ENCODE results near the gene ANP32D.
"Not testable (repeated sequence)": the region's sequence is repeated elsewhere in the genome, so short reads cannot be mapped to it uniquely, and the experiment has no call there.

GRCh38 chr12:48452961-48453360 is 19.4 kb upstream of the ANP32D start:
- TF ChIP-seq, protein P1, sequence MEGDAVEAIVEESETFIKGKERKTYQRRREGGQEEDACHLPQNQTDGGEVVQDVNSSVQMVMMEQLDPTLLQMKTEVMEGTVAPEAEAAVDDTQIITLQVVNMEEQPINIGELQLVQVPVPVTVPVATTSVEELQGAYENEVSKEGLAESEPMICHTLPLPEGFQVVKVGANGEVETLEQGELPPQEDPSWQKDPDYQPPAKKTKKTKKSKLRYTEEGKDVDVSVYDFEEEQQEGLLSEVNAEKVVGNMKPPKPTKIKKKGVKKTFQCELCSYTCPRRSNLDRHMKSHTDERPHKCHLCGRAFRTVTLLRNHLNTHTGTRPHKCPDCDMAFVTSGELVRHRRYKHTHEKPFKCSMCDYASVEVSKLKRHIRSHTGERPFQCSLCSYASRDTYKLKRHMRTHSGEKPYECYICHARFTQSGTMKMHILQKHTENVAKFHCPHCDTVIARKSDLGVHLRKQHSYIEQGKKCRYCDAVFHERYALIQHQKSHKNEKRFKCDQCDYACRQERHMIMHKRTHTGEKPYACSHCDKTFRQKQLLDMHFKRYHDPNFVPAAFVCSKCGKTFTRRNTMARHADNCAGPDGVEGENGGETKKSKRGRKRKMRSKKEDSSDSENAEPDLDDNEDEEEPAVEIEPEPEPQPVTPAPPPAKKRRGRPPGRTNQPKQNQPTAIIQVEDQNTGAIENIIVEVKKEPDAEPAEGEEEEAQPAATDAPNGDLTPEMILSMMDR (conservative IDR thresholded peaks at IDR 0.05; ENCODE audit: low read depth, low read length) = not testable (repeated sequence)
- TF ChIP-seq EZH2 (IDR thresholded peaks at IDR 0.05; ENCODE audit: borderline replicate concordance, low read depth, low read length, poor library complexity, severe bottlenecking) = not testable (repeated sequence)

Measured in A673 (cell line).